GM12801 (cell line): Measurements from ENCODE around the gene NXNL2.

Experiments
- CTCF ChIP-seq: IDR thresholded peaks from one replicate; pipeline ENCODE4 v1.5.1; 2011; ENCODE audit warnings: control low read depth; ENCODE audit not compliant: insufficient read length; ENCODE audit errors: extremely low read depth

Gene NXNL2

GRCh38 chr9:88583901-88584596 is 49.1 kb downstream of the NXNL2 start:
- TF ChIP-seq CTCF = no peak

GRCh38 chr9:88585426-88585825 is 50.4 kb downstream of the NXNL2 start:
- TF ChIP-seq CTCF = no peak

GRCh38 chr9:88586452-88586851 is 51.5 kb downstream of the NXNL2 start:
- TF ChIP-seq CTCF = no peak

- TF ChIP-seq CTCF = no peak
Observed at GRCh38 chr9:88587182-88587581, 52.2 kb downstream of the NXNL2 start.

GRCh38 chr9:88587885-88588649 is 53.1 kb downstream of the NXNL2 start:
- TF ChIP-seq CTCF = no peak

- TF ChIP-seq CTCF = no peak
Observed at GRCh38 chr9:88589656-88590055, 54.7 kb downstream of the NXNL2 start.

GRCh38 chr9:88590558-88591146 is 55.7 kb downstream of the NXNL2 start:
- no peak for TF ChIP-seq CTCF
